Epithelial cell of proximal tubule (primary cell): Measurements from ENCODE around the gene TMEM60. TPM values are rescaled to one million over a fixed set of nuclear protein-coding genes. Genes with fewer than 3 reads are reported as not detected.

Experiments used
- DNase-seq: peaks from one replicate; pipeline ENCODE4 v3.0.0-alpha.2; 2011; ENCODE audit warnings: low read depth
- H3K4me3 ChIP-seq: 2 replicates; pipeline ENCODE4 v1.5.1; 2011; ENCODE audit warnings: low read depth, mild to moderate bottlenecking, low read length
- total RNA-seq: library from RNA; depleted of rRNA; stranded (reverse); fragments of >200 nt; gene quantifications from 2 replicates; pipeline ENCODE4 v1.2.3, GENCODE V29; 2015
- TF ChIP-seq, protein P1 (sequence below): conservative IDR thresholded peaks from 2 replicates; pipeline ENCODE4 v1.5.1; 2012; ENCODE audit warnings: low read depth, mild to moderate bottlenecking, low read length

Gene TMEM60
- total RNA-seq, 1 donor from 2014 or later, result 16.2 TPM

DNA sequence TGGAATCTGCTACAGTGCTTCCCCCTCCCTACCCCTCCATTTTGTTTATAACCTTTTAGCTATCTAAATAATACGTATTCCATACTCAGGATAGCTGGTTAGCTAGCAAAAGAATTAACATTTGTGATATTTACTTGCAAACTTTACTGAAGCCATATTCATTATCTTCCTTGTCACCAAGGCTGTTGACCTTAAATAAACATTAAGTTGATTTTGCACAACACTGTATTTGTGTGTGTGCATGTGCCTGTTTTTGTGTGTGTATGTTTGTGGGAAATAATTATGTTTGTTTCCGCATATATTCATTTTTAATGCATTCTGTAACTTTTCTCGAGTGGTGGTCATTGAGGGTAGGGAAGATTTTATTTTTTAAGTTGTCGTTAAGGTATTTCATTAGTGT lies 15.9 kb downstream of the TMEM60 start:
- no peak for DNase-seq
- H3K4me3 ChIP-seq, result no peak overlapping the region
- TF ChIP-seq, protein P1, sequence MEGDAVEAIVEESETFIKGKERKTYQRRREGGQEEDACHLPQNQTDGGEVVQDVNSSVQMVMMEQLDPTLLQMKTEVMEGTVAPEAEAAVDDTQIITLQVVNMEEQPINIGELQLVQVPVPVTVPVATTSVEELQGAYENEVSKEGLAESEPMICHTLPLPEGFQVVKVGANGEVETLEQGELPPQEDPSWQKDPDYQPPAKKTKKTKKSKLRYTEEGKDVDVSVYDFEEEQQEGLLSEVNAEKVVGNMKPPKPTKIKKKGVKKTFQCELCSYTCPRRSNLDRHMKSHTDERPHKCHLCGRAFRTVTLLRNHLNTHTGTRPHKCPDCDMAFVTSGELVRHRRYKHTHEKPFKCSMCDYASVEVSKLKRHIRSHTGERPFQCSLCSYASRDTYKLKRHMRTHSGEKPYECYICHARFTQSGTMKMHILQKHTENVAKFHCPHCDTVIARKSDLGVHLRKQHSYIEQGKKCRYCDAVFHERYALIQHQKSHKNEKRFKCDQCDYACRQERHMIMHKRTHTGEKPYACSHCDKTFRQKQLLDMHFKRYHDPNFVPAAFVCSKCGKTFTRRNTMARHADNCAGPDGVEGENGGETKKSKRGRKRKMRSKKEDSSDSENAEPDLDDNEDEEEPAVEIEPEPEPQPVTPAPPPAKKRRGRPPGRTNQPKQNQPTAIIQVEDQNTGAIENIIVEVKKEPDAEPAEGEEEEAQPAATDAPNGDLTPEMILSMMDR, result no peak

DNA sequence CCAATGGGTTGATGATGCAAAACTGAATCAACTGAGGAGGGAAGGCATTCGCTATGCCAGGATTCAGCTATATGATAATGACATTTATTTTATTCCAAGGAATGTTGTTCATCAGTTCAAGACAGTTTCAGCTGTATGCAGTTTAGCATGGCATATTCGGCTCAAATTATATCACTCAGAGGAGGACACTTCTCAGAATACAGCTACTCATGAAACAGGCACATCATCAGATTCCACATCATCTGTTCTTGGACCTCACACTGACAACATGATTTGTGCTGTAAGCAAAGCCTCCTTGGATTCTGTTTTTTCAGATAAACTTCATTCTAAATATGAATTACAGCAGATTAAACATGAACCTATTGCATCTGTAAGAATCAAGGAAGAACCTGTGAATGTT lies 19.7 kb downstream of the TMEM60 start:
- no peak for DNase-seq
- H3K4me3 ChIP-seq, result no peak overlapping the region
- TF ChIP-seq, protein P1, result no peak

DNA sequence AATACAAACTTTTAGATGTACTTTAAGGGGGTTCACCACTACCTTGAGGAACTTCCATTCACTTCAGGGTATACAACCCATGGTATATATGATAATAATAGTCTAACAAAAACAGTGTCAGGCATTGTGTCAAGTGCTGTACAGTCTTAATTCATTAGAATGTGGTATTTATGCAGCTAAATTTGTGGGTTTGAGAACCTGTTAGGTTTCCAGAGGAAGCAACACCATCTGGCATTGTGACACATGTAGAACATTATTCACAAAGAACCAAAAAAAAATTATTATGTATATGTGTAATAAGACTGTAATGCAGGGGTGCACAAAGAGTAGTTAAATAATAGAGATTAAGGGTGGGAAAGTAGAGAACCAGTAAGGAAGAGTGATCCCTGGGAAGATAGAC lies 26.3 kb downstream of the TMEM60 start:
- DNase-seq, result no peak
- H3K4me3 ChIP-seq, result no peak overlapping the region
- TF ChIP-seq, protein P1, result no peak

DNA sequence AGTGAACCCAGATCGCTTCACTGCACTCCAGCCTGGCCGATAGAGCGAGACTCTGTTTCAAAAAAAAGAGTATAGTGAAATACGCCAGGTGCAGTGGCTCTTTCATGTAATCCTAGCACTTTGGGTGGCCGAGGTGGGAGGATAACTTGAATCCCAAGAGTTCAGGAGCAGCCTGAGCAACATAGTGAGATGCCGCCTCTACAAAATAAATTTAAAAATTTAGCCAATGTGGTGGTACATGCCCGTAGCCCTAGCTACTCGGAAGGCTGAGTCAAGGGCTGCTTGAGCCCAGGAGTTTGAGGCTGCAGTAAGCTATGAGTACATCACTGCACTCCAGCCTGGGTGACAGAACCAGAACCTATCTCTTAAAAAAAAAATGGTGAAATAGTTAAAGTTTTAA lies 27.9 kb downstream of the TMEM60 start:
- TF ChIP-seq, protein P1, result no peak
- DNase-seq, result no peak
- H3K4me3 ChIP-seq, result no peak overlapping the region

DNA sequence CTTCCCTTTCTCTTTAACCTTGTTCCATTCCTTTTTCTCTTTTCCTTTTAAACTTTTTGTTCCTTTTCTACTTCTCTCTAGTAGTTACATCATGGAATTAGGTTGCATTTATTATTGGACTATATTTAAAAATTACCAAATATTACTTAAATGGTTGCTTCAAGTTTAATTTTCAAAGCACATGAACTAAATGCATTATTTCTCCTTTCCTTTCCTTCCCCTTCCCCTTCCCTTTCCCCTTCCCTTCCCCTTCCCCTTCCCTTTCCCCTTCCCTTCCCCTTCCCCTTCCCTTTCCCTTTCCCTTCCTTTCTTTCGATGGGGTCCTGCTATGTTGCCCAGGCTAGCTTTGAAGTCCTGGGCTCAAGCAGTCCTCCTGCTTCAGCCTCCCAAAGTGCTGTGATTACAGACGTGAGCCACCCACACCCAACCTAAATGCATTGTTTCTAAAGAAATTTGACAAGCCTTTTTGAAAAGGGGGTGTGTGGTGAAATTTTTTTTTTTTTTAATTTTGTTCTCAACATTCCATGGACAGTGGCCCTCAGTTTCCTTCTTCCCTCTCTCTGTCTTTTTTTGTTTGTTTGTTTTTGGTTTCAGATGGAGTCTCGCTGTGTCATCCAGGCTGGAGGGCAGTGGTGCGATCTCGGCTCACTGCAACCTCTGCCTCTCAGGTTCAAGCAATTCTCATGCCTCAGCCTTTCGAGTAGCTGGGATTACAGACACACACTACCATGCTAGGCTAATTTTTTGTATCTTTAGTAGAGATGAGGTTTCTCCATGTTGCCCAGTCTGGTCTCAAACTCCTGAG lies 31.2 kb downstream of the TMEM60 start:
- no peak for DNase-seq
- no peak overlapping the region for H3K4me3 ChIP-seq
- TF ChIP-seq, protein P1, result no peak

DNA sequence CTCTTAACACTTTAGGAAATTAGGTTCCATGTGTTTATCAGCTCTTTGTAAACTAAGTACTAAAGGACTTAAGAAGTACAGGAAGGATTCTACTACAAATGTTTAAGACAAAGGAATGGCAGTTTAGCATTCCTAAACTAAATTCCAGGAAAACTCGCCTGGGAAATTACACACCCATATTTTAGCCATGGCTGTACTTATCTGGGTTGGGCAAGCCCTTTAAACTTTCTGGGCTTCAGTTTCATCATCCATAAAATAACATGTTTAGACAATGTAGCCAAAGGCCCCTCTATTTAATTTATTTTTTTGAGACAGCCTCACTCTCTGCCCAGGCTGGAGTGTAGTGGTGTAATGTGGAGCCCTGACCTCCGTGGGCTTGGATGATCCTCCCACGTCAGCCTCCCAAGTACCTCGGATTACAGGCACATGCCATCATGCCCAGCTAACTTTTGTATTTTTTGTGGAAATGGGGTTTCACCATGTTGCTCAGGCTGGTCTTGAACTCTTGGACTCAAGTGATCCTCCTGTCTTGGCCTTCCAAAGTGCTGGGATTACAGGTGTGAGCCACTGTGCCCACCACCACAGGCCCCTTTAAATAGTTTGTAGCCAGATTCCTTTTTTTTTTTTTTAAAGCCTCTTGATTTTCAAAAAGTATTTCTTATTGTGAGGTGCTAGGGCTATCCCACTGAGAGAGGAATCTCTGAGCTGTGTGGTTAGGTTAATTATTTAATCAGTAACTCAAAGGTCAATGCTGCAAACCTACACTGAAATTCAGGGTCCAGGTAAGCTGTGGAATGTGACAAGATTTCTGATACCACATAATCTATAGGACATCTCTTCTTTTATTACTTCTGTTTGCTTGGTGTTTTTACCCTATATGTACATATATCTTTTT lies 32.1 kb downstream of the TMEM60 start:
- no peak for DNase-seq

More for the DNA sequence above, 32.1 kb downstream of the TMEM60 start:
- TF ChIP-seq, protein P1, result no peak
- H3K4me3 ChIP-seq, result no peak overlapping the region
